Erythroblast (primary cell): ENCODE results near the gene RHD.
"Not testable (repeated sequence)": the region's sequence is repeated elsewhere in the genome, so short reads cannot be mapped to it uniquely, and the experiment has no call there.

Source experiments
- DNase-seq, 2 experiments: peaks; one replicate each; lab custom pipeline; 2025; lab: John Stamatoyannopoulos, UW
- GATA1 ChIP-seq: IDR thresholded peaks from 2 replicates; pipeline ENCODE4 v1.6.1; 2011; ENCODE audit warnings: low read depth, mild to moderate bottlenecking, control low read depth, low read length, moderate library complexity
- POLR2A ChIP-seq: IDR thresholded peaks from 2 replicates; pipeline ENCODE4 v1.6.1; 2011; ENCODE audit warnings: mild to moderate bottlenecking, low read length

The RHD gene

DNA sequence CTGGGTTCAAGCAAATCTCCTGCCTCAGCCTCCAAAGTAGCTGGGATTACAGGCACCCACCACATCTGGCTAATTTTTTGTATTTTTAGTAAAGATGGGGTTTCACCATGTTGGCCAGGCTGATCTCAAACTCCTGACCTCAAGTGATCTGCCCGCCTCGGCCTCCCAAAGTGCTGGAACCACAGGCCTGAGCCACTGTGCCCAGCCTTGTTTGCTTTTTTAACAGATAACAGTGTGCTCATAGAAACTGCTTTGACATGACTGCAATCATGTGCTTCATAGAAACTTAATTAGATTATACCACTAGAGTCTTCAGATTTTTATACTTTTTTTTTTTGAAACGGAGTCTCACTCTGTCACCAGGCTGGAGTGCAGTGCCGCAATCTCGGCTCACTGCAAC is 57.0 kb downstream of the RHD start:
- not testable (repeated sequence) for DNase-seq

GRCh38 chr1:25329950-25330349 is 57.6 kb downstream of the RHD start:
- peak in 1 of 2 experiments; percentile 11 for DNase-seq

- DNase-seq = peak in 1 of 2 experiments; percentile 61
These were observed 64.6 kb downstream of the RHD start for GRCh38 chr1:25336922-25337354.

DNA sequence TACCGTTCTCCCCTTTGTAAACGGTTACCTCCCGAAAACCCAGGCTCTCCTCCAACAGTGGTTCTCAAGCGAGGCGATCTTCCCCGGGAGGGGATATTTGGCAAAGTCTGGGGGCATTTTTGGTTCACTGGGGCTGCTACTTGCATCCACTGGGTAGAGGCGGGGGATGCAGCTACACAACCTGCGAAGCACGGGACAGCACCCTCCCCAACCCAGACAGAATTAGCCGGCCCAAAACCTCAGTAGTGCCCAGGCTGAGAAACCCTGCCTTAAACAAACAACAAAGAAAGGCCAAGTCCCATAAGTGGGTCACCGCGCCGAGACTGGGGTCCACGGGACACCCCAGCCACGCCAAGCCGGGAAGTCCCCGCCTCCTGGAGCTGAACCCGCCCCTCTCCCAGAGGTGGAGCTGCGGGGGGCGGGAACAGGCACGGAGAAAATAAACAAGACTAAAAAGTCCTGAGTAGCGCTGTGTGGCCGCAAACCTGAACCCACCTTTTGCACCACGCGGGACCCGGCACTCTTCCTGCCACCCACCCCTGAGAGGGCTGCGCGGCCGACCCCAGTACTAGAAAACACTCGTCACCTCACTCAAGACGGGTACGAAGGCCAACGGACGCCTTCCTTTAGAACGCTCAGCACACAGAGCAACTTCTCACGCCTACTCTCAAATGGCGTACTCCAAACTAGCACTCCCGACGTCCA is 65.3 kb downstream of the RHD start:
- DNase-seq = not testable (repeated sequence)

DNA sequence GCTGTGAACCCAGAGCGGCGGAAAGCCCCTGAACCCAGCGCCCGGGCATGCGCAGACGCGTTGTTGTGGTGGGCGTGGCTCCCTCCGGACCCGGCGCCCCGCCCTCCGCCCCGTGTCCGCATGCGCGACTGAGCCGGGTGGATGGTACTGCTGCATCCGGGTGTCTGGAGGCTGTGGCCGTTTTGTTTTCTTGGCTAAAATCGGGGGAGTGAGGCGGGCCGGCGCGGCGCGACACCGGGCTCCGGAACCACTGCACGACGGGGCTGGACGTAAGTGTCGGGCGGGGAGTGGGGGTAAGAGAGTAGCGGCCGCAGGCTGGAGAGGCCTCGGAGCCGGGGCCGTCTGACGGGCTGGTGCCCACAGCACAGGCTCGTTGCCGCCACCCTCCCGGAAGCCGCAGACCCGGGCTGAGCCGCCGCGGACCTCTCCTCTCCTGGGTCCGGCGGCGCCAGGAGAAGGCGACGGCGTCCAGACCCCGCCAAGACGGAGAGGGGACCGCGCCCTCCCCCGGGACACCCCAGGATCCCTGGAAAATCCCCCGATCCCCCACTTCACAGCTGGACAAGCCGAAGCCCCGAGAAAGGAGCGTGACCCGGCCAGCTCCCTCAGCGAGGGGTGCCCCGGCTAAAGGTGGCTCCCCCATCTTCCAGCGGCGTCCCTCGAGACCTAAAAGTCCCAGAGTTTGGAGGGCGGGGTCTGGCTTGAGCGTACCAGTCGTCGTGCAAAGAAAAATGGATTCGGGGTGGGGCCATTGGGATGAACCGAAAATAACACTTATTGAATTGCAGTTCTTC is 66.1 kb downstream of the RHD start, which contains the start of gene TMEM50A:
TSS of gene TMEM50A (plus strand) at position 147 of the 794 bp plus-strand sequence. CDS start 2,153 bp downstream, outside the sequence.
- peak; percentile 90 to 94 for DNase-seq
- peak; percentile 72 for TF ChIP-seq POLR2A
- no peak for TF ChIP-seq GATA1

DNA sequence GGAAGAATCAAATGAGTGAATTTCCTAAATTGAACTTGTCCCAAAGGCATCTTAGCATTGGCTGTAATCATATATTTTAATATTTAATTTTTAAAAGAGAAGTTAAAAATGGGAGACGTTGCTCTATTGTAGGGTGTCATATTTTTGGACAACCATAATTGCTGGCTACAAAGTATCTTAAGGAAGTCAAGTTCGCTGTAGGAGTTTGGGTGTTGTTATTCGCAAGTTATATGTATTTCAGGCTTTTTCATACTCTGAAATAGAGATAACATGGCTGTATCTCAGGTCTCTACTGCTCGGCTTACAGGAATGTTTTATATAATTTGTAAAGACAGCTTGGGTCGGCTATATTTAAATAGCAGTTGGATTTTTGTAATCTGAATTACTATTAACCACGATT is 66.7 kb downstream of the RHD start:
- DNase-seq = peak in 1 of 2 experiments; percentile 64
- TF ChIP-seq GATA1 (no peak), POLR2A (no peak)

- no peak for DNase-seq
- no peak for TF ChIP-seq GATA1
- no peak for TF ChIP-seq POLR2A
These were observed 69.4 kb downstream of the RHD start for GRCh38 chr1:25341746-25342145.

DNA sequence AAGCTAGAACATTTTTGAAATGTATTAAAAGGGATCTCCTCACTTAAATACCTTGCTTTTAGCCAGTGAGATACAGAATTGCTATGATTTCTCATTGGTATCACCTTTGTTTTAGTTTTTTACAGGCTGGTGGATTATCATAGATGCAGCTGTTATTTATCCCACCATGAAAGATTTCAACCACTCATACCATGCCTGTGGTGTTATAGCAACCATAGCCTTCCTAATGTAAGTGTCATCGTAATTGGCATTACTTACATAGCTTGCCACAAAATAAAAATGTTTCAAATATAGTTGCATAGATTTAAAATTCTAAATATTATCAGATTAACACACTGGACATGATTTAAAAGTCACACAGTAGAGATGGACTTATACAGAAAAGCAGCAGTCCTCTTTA is 70.5 kb downstream of the RHD start:
- TF ChIP-seq GATA1 (no peak), POLR2A (no peak)
- no peak for DNase-seq

GRCh38 chr1:25343872-25344271 is 71.6 kb downstream of the RHD start:
- TF ChIP-seq POLR2A = no peak
- DNase-seq = no peak

- DNase-seq = no peak
- TF ChIP-seq GATA1 = no peak
- TF ChIP-seq POLR2A = no peak
These were observed 75.2 kb downstream of the RHD start for GRCh38 chr1:25347556-25347955.

- DNase-seq = no peak
- TF ChIP-seq GATA1 (no peak), POLR2A (no peak)
These were observed 77.3 kb downstream of the RHD start for GRCh38 chr1:25349606-25350005.

DNA sequence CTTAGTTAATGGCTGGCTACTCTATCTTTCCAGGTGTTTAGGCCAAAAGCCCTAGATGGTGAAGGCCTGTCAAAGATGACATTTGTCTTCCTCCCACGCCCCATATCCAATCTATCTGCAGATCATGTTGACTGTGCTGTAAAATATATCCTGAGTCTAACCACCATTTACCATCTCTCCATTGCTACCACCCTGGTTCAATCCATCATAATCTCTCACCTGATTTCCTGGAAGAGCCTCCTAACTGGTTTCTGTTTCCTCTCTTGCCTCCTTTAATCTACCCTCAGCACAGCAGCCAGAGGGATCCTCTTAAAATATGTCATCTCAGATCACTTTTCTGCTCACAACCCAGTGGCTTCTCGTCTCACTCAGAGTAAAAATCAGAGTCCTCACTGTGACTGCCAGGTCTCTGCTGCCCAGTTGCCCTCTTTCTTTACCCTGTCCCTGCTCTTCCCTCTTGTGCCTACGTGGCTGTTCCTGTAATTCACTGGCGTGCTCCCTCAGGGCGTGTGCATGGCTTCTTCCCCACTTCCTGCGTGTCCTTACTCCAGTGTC is 83.6 kb downstream of the RHD start:
- TF ChIP-seq GATA1 (no peak), POLR2A (no peak)
- peak in 1 of 2 experiments; percentile 20 for DNase-seq

DNA sequence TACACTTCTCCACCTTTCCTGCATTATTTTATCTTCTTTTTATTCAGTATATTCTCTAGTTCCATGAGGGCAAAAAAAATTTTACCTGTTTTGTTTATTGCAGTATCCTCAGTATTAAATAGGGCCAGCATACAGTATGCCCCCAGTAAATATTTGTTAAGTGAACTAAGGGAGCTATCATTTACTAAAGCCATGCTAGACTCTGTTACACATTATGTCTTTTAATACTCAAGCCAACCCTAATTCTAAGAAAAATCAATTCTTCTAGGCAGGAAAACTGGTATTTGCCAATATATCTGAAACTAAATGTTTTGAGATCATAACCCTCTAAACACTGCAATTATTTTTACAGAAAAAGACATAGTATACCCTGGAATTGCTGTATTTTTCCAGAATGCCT is 84.1 kb downstream of the RHD start:
- no peak for DNase-seq
- TF ChIP-seq GATA1 = no peak
- no peak for TF ChIP-seq POLR2A

DNA sequence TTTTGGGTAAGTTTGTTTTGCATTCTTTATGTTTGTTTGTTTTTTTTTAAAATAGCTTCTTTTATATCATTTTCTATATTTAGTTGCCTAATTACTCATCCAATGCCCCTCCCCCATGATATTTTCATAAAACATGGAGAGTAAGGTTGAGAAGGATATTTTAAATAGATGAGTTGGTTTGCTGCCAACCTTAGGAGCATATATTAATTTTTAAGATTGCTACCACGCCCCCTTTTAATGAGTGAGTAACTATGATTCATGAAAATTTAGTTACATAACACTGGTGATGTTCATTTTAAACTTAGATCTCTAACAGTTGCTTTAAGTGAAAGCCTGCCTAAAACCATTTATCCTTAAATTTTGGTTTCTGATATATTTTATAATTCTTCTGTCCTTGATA is 84.5 kb downstream of the RHD start:
- no peak for TF ChIP-seq GATA1
- TF ChIP-seq POLR2A = no peak
- DNase-seq = peak in 1 of 2 experiments; percentile 46
